Embryonic facial prominence (tissue), 1 donor: ENCODE results near the gene PHF20.
"Not testable (repeated sequence)": the region's sequence is repeated elsewhere in the genome, so short reads cannot be mapped to it uniquely, and the experiment has no call there.

Source experiments
- DNase-seq: peaks from one replicate; pipeline ENCODE4 v3.0.0-alpha.2; 2016; ENCODE audit errors: extremely low spot score

PHF20 gene

GRCh38 chr20:35771689-35772562 is at the start of gene PHF20:
Gene PHF20, plus strand, starts transcription at chr20:35772015. Its CDS starts 29,508 bp downstream, at chr20:35801523.
- DNase-seq = peak; percentile 94

GRCh38 chr20:35723275-35723639 is 48.6 kb upstream of the PHF20 start:
- DNase-seq = not testable (repeated sequence)

GRCh38 chr20:35723652-35724320 is 48.0 kb upstream of the PHF20 start:
- DNase-seq = not testable (repeated sequence)

- DNase-seq = no peak
These were observed 47.2 kb upstream of the PHF20 start for GRCh38 chr20:35724321-35725230.

GRCh38 chr20:35726842-35727711 is 44.7 kb upstream of the PHF20 start:
- DNase-seq = no peak

- no peak for DNase-seq
These were observed 42.5 kb upstream of the PHF20 start for GRCh38 chr20:35729283-35729807.

GRCh38 chr20:35729836-35730582 is 41.8 kb upstream of the PHF20 start:
- DNase-seq = no peak

- DNase-seq = no peak
These were observed 41.0 kb upstream of the PHF20 start for GRCh38 chr20:35730583-35731468.

GRCh38 chr20:35731469-35731788 is 40.4 kb upstream of the PHF20 start:
- DNase-seq = no peak

GRCh38 chr20:35731862-35732643 is 39.8 kb upstream of the PHF20 start:
- no peak for DNase-seq

- no peak for DNase-seq
These were observed 39.2 kb upstream of the PHF20 start for GRCh38 chr20:35732644-35732982.

- DNase-seq = no peak
These were observed 37.4 kb upstream of the PHF20 start for GRCh38 chr20:35734374-35734773.

- no peak for DNase-seq
These were observed 36.8 kb upstream of the PHF20 start for GRCh38 chr20:35734777-35735649.

GRCh38 chr20:35735826-35736470 is 35.9 kb upstream of the PHF20 start:
- no peak for DNase-seq

GRCh38 chr20:35737865-35738333 is 33.9 kb upstream of the PHF20 start:
- no peak for DNase-seq

- DNase-seq = no peak
These were observed 33.2 kb upstream of the PHF20 start for GRCh38 chr20:35738410-35739179.
